Kidney epithelial cell (primary cell): ENCODE results near the gene OSBPL5. TPM values are rescaled to one million over a fixed set of nuclear protein-coding genes. Genes with fewer than 3 reads are reported as not detected.

Experiments used
- DNase-seq: peaks from one replicate; pipeline ENCODE4 v3.0.0-alpha.2; 2010; ENCODE audit warnings: low read depth
- H3K27me3 ChIP-seq: 2 replicates; pipeline ENCODE4 v1.6.0; 2011; ENCODE audit warnings: low read length; ENCODE audit not compliant: control insufficient read depth, insufficient read depth
- H3K36me3 ChIP-seq: 2 replicates; pipeline ENCODE4 v1.5.1; 2011; ENCODE audit warnings: low read length; ENCODE audit not compliant: control insufficient read depth, insufficient read depth
- H3K4me3 ChIP-seq: 2 replicates; pipeline ENCODE4 v1.5.1; 2011; ENCODE audit warnings: low read depth, mild to moderate bottlenecking, control low read depth, low read length
- CTCF ChIP-seq: IDR thresholded peaks from 2 replicates; pipeline ENCODE4 v1.5.1; 2011; ENCODE audit warnings: mild to moderate bottlenecking, moderate library complexity, low read length, control low read depth, inconsistent platforms; ENCODE audit not compliant: insufficient read depth, poor library complexity, severe bottlenecking
- total RNA-seq: library from RNA; depleted of rRNA; stranded (reverse); fragments of >200 nt; gene quantifications from 2 replicates; pipeline ENCODE4 v1.2.3, GENCODE V29; 2015

Gene OSBPL5
- total RNA-seq, 1 donor from 2014 or later, result 10.2 TPM

DNA sequence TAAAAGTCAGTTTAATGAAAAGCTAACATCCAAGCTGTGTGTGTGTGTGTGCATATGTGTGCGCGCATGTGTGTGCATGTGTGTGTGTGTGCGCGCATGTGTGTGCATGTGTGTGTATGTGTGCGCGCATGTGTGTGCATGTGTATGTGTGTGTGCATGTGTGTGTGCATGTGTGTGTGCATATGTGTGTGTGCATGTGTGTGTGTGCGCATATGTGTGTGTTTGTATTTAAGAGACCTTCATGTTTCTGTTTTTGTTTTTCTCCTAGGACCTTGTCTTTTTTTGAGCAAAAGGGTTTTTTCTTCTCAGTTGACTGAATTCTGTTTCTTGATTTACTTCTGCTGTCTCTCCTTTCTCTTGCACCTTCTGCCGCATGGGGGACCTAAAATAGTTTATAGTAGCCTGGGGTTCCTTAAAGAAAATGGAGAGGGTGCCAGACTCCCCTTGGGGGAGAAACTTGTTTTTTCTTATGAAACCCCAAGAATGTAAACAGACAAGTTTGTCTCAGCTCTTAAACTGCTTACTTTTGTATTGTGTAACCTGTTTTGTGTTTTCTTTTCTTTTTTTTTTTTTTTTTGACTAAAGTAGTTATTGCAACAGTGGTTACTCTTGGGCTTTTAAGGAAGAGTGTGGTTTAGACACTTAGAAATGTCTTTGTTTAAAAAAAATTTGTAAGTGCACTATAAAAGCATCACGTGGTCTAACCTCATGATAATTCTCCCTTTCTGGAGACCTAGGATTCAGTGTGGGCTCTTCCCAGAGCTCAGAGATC is 53.0 kb downstream of the OSBPL5 start:
- no peak for TF ChIP-seq CTCF
- Histone ChIP-seq H3K27me3 (no peaks in the 10 kb centered on the region), H3K4me3 (no peak overlapping the region), H3K36me3 (no peaks in the 10 kb centered on the region)
- no peak for DNase-seq

GRCh38 chr11:3111466-3111865 is 53.6 kb downstream of the OSBPL5 start:
- no peak for TF ChIP-seq CTCF
- no peak for DNase-seq
- no peaks in the 10 kb centered on the region for H3K27me3 ChIP-seq
- no peaks in the 10 kb centered on the region for H3K36me3 ChIP-seq
- H3K4me3 ChIP-seq, result no peak overlapping the region

DNA sequence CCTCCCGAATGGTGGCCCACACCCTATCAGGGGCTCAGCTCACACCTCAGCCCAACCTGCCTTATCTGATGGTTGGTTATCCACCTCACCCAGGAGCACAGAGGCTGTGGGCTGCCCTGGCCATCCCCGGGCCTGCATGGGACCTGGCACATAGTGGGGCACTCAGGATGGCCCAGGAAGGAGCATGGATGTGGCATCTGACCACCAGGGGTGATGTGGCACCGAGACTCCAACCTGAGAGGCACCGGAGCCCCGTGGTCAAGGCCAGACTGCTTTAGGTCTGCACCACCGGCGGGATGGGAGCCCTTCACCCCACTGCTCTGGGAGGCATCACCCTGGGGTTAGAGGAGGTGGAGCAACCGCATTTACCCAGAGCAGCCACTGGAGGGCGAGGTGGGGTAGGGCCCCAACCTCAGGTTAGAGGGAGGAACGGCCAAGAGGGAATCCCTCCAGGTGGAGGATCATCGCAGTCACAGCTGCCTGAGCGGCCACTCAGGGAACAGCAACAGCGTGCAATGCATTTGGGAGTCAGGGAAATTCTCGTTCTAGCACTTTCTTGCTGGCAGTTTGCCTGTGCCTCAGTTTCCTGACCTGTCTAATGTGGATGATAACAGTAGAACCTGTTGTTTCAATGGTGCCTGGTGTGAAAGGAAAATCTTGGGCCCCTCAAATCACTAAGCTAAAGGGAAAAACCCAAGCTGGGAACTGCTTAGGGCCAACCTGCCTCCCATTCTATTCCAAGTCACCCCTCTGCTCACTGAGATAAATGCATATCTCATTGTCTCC is 55.0 kb downstream of the OSBPL5 start:
- Histone ChIP-seq H3K4me3 (no peak overlapping the region), H3K27me3 (no peaks in the 10 kb centered on the region), H3K36me3 (no peaks in the 10 kb centered on the region)
- peak; percentile 47 for TF ChIP-seq CTCF
- DNase-seq, result no peak

GRCh38 chr11:3109434-3109833 is 55.7 kb downstream of the OSBPL5 start:
- Histone ChIP-seq H3K4me3 (no peak overlapping the region), H3K27me3 (no peaks in the 10 kb centered on the region), H3K36me3 (no peaks in the 10 kb centered on the region)
- DNase-seq, result no peak
- TF ChIP-seq CTCF, result no peak

DNA sequence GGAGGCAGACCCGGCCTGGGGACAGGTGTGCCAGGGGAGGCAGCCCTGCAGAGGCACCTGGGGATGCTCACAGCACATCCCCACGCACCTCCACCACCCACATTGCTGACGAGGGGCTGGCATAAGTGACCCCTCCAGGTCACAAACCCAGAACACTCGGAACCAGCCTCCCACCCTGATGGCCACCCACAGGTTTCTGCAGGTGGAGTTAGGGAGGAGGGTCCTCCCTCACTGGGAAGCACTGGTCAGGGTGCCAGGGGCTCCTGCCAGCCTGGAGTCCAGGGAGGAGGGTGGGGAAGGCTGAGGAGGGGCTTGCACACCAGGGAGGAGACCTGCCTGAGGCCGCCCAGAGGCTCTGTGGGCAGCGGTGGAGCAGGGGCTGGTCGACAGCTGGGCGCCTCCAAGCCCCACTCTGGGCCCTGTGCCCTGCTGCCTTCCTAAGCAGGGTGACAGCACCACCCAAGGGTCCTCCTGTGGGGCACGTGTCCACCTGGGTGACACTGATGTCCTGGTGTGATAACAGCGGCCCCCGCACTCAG is 56.9 kb downstream of the OSBPL5 start:
- DNase-seq, result no peak
- H3K4me3 ChIP-seq, result no peak overlapping the region
- no peak for TF ChIP-seq CTCF

More for the DNA sequence above, 56.9 kb downstream of the OSBPL5 start:
- H3K36me3 ChIP-seq, result no peaks in the 10 kb centered on the region
- H3K27me3 ChIP-seq, result no peaks in the 10 kb centered on the region
